Muscle of leg (tissue), 9 donors: ENCODE data around the gene CCNA1. TPM values are rescaled to one million over a fixed set of nuclear protein-coding genes. Genes with fewer than 3 reads are reported as not detected.

Experiments used
- polyA plus RNA-seq, 8 donors: library from polyadenylated mRNA; unstranded; fragments of 120-200 nt; gene quantifications; one replicate each; pipeline versions ENCODE4 v1.2.1 to v1.2.3, GENCODE V29; 2013; ENCODE audit warnings: inconsistent platforms in 1 of 8, low replicate concordance in 1 of 8; ENCODE audit not compliant: insufficient read length in 8 of 8, insufficient read depth in 1 of 8
- total RNA-seq: library from RNA; stranded (reverse); fragments of 120-200 nt; gene quantifications from one replicate; pipeline ENCODE4 v1.2.4, GENCODE V29; 2013

The CCNA1 gene
- total and polyA plus RNA-seq, 9 donors: 0.75 to 1.3 (median 1.0) TPM

Other genes with a start within 250 kb of the CCNA1 start
- 4.3 TPM for gene SOHLH2, start 217.9 kb upstream of the CCNA1 start, total RNA-seq
- 1 to 10 TPM; 3.3 to 7.4 (median 4.6) TPM for gene SOHLH2, start 217.9 kb upstream of the CCNA1 start, polyA plus RNA-seq
- 4.3 TPM for gene CCDC169, start 134.7 kb upstream of the CCNA1 start, total RNA-seq
- gene CCDC169, start 134.7 kb upstream of the CCNA1 start, polyA plus RNA-seq: 1 to 10 TPM; 2.0 to 5.3 (median 3.0) TPM
- gene SPART, start 86.1 kb upstream of the CCNA1 start, total RNA-seq: 78.7 TPM
- 10 to 100 TPM; 51.7 to 78.3 (median 68.8) TPM for gene SPART, start 86.1 kb upstream of the CCNA1 start, polyA plus RNA-seq
- gene SERTM1, start 241.5 kb downstream of the CCNA1 start, total RNA-seq: 1.6 TPM
- 1 to 10 TPM in 2 of 8 donors, under 1 TPM in 6; 0.05 to 1.2 (median 0.52) TPM for gene SERTM1, start 241.5 kb downstream of the CCNA1 start, polyA plus RNA-seq